Activated T-cell treated with anti-CD3 and anti-CD28 coated beads, Interleukin-2, amount 50 U/mL, for 72 hours (primary cell): ENCODE results near the gene SLC17A2. TPM values are rescaled to one million over a fixed set of nuclear protein-coding genes. Genes with fewer than 3 reads are reported as not detected.
A peak's percentile ranks its signal among the peaks of the same experiment; 100 is the strongest.

Source experiments
- ATAC-seq, 2 donors: fragments of 150-1000 bp; cut with Tn5 transposase; replicated peaks in 1 of 2; 2 replicates each; pipeline ENCODE4 v1.10.0; 2021; ENCODE audit warnings: moderate library complexity in 2 of 2, mild to moderate bottlenecking in 1 of 2
- DNase-seq, 2 donors: peaks; one replicate each; pipeline ENCODE4 v3.0.0; 2021 to 2022; ENCODE audit warnings: mixed read lengths in 1 of 2
- H3K27ac Mint-ChIP-seq: one replicate; pipeline ENCODE4 v1.8.0; 2022; ENCODE audit warnings: mild to moderate bottlenecking, moderate library complexity, mixed read lengths
- H3K27me3 Mint-ChIP-seq: one replicate; pipeline ENCODE4 v1.8.0; 2022; ENCODE audit warnings: low read depth, mixed read lengths
- H3K36me3 Mint-ChIP-seq, 2 donors: one replicate each; pipeline ENCODE4 v1.8.0; 2022; ENCODE audit warnings: mixed read lengths in 2 of 2, mild to moderate bottlenecking in 1 of 2; ENCODE audit not compliant: insufficient read depth in 2 of 2
- H3K4me1 Mint-ChIP-seq: one replicate; pipeline ENCODE4 v1.8.0; 2022; ENCODE audit warnings: low read depth, mixed read lengths
- H3K4me3 Mint-ChIP-seq, 2 donors: one replicate each; pipeline ENCODE4 v1.8.0; 2022; ENCODE audit warnings: mild to moderate bottlenecking in 2 of 2, mixed read lengths in 2 of 2, moderate library complexity in 2 of 2
- H3K9me3 Mint-ChIP-seq, 2 donors: one replicate each; pipeline ENCODE4 v1.8.0; 2022; ENCODE audit warnings: mixed read lengths in 2 of 2
- total RNA-seq, 2 donors: library from RNA; stranded (reverse); gene quantifications; one replicate each; pipeline ENCODE4 v1.2.3, GENCODE V29; 2022

SLC17A2 gene
- total RNA-seq, 2 donors from 2014 or later = not detected

GRCh38 chr6:25927756-25928216, 2.7 kb downstream of the SLC17A2 start:
- Mint-ChIP-seq H3K36me3 (no peaks in the 10 kb centered on the region), H3K4me3 (peak overlapping the region in 1 of 2 donors; percentile 34), H3K27me3 (no peaks in the 10 kb centered on the region), H3K9me3 (no peaks in the 10 kb centered on the region), H3K4me1 (peaks cover 21% of the 10 kb centered on the region), H3K27ac (no peak overlapping the region)
- no peak for DNase-seq
- no peak for ATAC-seq

DNA sequence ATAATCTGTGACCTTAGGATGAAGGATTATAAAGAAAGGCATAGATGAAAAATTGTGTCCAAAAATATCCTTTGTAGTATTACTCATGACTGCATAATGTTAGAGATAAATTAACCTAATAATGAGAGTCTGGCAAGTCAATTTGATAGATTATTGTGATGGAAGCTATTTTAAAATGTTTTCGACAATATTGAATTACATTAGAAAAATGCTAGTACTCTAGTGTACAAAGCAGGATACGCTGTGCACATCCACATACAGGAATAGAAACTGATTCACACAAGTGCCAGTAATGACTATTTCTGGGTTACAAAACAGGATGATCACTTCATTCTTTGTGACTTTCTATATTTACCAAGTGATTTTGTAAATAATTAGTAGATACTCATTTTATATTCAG, 3.3 kb downstream of the SLC17A2 start:
- H3K36me3 Mint-ChIP-seq = no peaks in the 10 kb centered on the region
- ATAC-seq = peak; percentile 43 to 53
- no peaks in the 10 kb centered on the region for H3K27me3 Mint-ChIP-seq
- no peak for DNase-seq
- peaks cover 21% of the 10 kb centered on the region for H3K4me1 Mint-ChIP-seq
- no peaks in the 10 kb centered on the region for H3K9me3 Mint-ChIP-seq
- H3K27ac Mint-ChIP-seq = no peak overlapping the region
- no peak overlapping the region for H3K4me3 Mint-ChIP-seq

GRCh38 chr6:25925876-25926275, 4.6 kb downstream of the SLC17A2 start:
- Mint-ChIP-seq H3K27me3 (no peaks in the 10 kb centered on the region), H3K36me3 (no peaks in the 10 kb centered on the region), H3K27ac (no peak overlapping the region), H3K9me3 (no peaks in the 10 kb centered on the region), H3K4me1 (peaks cover 26% of the 10 kb centered on the region), H3K4me3 (no peak overlapping the region)
- DNase-seq (no peak), ATAC-seq (no peak)

- Mint-ChIP-seq H3K27ac (no peak overlapping the region), H3K36me3 (peaks cover 2 to 12% of the 10 kb centered on the region in 2 donors), H3K4me1 (peaks cover 40% of the 10 kb centered on the region), H3K27me3 (no peaks in the 10 kb centered on the region), H3K9me3 (peaks cover 3% of the 10 kb centered on the region in 2 donors), H3K4me3 (no peak overlapping the region)
- DNase-seq = no peak
- no peak for ATAC-seq
Observed at GRCh38 chr6:25922301-25922700, 8.2 kb downstream of the SLC17A2 start.

DNA sequence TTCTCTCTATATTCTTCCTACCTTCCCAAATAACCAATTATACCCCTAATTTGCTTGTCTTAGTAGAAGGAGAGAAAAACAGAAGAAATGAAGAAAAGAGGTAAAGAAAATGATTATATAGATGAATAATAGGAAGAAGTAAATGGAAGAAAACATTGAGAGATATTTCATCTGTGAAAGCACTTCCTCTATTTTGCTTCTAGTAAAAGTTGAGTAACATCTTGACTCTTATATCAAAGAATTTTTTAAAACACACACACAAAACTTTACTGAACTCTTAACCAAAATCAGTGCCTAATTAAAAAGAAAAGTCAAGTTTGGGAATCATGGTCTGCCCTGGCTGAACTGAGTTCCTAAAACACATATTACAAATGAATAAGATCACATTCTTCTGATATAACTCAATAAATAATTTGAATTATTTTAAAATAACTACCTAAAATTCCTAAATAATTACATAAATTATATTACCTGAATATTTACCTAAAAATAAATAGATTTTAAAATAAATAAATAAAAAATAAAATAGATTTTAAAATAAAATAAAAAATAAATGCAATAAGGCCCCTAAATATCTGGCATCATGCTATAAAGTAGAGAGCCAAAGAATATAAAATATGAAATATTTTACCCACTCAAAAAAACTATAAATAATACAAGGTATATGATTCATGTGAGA, 8.8 kb downstream of the SLC17A2 start:
- DNase-seq (no peak), ATAC-seq (no peak)
- Mint-ChIP-seq H3K4me1 (peaks cover 33% of the 10 kb centered on the region), H3K27me3 (no peaks in the 10 kb centered on the region), H3K27ac (no peak overlapping the region), H3K4me3 (no peak overlapping the region), H3K36me3 (peaks cover 2 to 14% of the 10 kb centered on the region in 2 donors), H3K9me3 (peaks cover 3% of the 10 kb centered on the region in 2 donors)

DNA sequence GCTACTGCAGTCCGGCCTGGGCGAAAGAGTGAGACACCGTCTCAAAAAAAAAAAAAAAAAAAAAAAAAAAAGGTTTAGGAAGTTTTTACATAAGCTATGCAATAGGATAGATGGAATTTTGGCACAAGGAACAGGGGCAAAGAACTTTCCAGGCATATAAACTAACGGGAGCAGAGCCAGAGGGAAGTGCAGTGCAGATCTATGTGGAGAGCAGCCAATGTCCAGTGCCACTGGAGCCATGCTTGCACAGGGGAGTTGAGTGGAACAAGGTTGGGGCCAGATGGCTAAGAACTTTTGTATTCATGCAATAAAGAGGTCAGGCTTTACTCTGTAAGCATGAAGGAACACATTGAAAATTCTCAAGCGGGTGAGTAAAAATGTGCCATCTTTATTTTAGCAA, 10.8 kb downstream of the SLC17A2 start:
- H3K4me3 Mint-ChIP-seq = no peak overlapping the region
- H3K27me3 Mint-ChIP-seq = no peaks in the 10 kb centered on the region
- peaks cover 32% of the 10 kb centered on the region for H3K4me1 Mint-ChIP-seq
- DNase-seq (no peak), ATAC-seq (no peak)
- peaks cover 6 to 14% of the 10 kb centered on the region in 2 donors for H3K36me3 Mint-ChIP-seq
- peaks cover 3 to 5% of the 10 kb centered on the region in 2 donors for H3K9me3 Mint-ChIP-seq
- no peak overlapping the region for H3K27ac Mint-ChIP-seq

DNA sequence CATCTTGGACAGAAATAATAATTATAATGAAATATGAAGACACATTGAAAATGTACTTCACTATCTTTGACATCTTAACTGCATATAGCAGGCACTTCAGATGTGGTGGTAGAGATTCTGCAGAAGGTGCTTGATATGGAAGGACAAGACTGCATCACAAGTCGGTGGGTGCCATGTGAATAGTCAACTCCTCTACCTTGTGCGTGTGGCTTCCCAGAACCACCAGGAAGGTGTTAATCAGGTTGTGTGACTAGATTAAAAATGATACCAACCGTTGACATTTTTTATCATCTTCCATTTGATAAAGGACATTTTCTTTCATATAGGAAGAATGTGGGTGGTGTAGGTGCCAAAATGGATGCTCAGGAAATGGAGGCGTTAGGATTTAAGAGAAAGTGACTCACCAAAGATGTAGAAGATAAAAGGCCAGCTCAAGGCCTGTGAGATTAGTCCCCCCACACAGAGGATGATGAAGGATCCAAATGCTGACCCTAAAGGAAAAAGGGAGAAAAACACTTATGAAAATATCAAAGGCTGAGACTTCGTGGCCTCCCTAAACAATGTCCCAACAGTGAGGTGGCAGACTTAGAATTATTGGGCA, 12.3 kb downstream of the SLC17A2 start:
- peak in 1 of 2 donors; percentile 43 for DNase-seq
- H3K4me3 Mint-ChIP-seq = peak overlapping the region in 1 of 2 donors; percentile 22
- peaks cover 45% of the 10 kb centered on the region for H3K4me1 Mint-ChIP-seq
- H3K27me3 Mint-ChIP-seq = no peaks in the 10 kb centered on the region
- H3K27ac Mint-ChIP-seq = peak overlapping the region; percentile 82
- H3K36me3 Mint-ChIP-seq = peaks cover 10 to 14% of the 10 kb centered on the region in 2 donors
- peaks cover 4 to 7% of the 10 kb centered on the region in 2 donors for H3K9me3 Mint-ChIP-seq
- peak; percentile 73 to 81 for ATAC-seq

GRCh38 chr6:25916789-25917490, 13.6 kb downstream of the SLC17A2 start:
- Mint-ChIP-seq H3K27me3 (no peaks in the 10 kb centered on the region), H3K27ac (no peak overlapping the region), H3K4me1 (peaks cover 49% of the 10 kb centered on the region), H3K4me3 (no peak overlapping the region), H3K36me3 (peaks cover 13 to 17% of the 10 kb centered on the region in 2 donors), H3K9me3 (peaks cover 7% of the 10 kb centered on the region in 2 donors)
- DNase-seq (no peak), ATAC-seq (no peak)

GRCh38 chr6:25916330-25916729, 14.2 kb downstream of the SLC17A2 start:
- no peak for ATAC-seq
- no peak overlapping the region for H3K27ac Mint-ChIP-seq
- H3K27me3 Mint-ChIP-seq = no peaks in the 10 kb centered on the region
- no peak for DNase-seq
- peaks cover 53% of the 10 kb centered on the region for H3K4me1 Mint-ChIP-seq
- peaks cover 7 to 8% of the 10 kb centered on the region in 2 donors for H3K9me3 Mint-ChIP-seq
- peaks cover 15 to 19% of the 10 kb centered on the region in 2 donors for H3K36me3 Mint-ChIP-seq
- H3K4me3 Mint-ChIP-seq = no peak overlapping the region

DNA sequence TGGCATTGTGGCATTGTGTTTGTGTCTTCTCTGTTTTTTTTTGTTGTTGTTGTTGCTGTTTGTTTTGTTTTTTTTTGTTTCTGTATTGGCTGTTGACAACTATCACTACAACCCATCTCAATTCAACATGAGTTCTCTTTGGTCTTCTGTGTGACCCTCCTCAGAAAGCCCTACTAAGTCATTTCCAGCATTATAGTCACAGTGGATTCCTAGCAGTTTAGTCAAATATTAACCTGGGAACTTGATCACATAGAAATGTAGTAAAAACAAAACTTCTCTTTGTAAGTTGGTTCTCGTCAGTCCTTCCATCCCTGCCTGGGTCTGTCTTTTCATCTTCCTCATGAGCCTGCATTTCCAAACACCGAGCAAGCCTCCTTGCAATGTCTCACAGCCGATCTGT, 16.8 kb downstream of the SLC17A2 start:
- Mint-ChIP-seq H3K36me3 (peaks cover 17 to 18% of the 10 kb centered on the region in 2 donors), H3K9me3 (peaks cover 8 to 9% of the 10 kb centered on the region in 2 donors), H3K27me3 (no peaks in the 10 kb centered on the region), H3K27ac (peak overlapping the region; percentile 97), H3K4me3 (peak overlapping the region in 1 of 2 donors; percentile 32), H3K4me1 (peaks cover 39% of the 10 kb centered on the region)
- DNase-seq (peak in 1 of 2 donors; percentile 27), ATAC-seq (peak; percentile 67 to 73)

GRCh38 chr6:25911351-25911750, 19.1 kb downstream of the SLC17A2 start:
- Mint-ChIP-seq H3K4me3 (peak overlapping the region in 1 of 2 donors; percentile 5), H3K27me3 (peaks cover 13% of the 10 kb centered on the region), H3K9me3 (peaks cover 6% of the 10 kb centered on the region in 2 donors), H3K27ac (peak overlapping the region; percentile 47), H3K36me3 (peaks cover 7 to 14% of the 10 kb centered on the region in 2 donors), H3K4me1 (peaks cover 37% of the 10 kb centered on the region)
- ATAC-seq (no peak), DNase-seq (no peak)

DNA sequence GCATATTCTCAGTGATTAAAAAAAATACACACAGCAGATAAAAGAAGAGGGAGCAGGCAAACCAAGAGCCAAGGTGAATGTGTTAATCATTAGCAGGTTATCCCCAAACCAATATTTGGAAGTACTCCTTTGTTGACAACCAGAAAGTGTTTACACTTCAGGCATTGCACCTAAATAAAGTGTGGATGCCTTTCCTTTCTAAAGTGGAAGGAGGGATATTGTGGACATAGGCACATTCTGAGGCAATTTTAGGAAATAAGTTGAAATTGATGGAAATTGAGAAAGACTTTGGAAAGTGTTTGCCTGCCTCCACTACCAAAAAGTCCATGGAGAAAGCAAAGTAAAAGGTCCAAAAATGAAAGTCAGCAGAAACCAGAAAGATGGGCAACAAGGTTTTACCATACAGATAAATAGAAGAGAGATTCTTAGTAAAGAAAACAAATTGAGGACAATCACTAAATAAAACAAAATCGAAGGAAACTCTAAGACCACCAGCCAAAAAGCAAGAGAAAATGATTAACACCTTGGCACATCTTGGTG, 22.9 kb downstream of the SLC17A2 start:
- Mint-ChIP-seq H3K36me3 (peaks cover 6 to 7% of the 10 kb centered on the region in 2 donors), H3K4me1 (peaks cover 22% of the 10 kb centered on the region), H3K27me3 (peaks cover 13% of the 10 kb centered on the region), H3K4me3 (no peak overlapping the region), H3K9me3 (peaks cover 1 to 5% of the 10 kb centered on the region in 2 donors), H3K27ac (no peak overlapping the region)
- DNase-seq (no peak), ATAC-seq (no peak)
